Kidney (tissue), 14 donors: ENCODE data around the gene SCART1. TPM values are rescaled to one million over a fixed set of nuclear protein-coding genes. Genes with fewer than 3 reads are reported as not detected.

Source experiments
- DNase-seq, 5 donors: peaks; one replicate each; pipeline ENCODE4 v3.0.0-alpha.2; 2013 to 2020
- FAIRE-seq: peaks from 2 replicates; lab custom pipeline; 2012; peaks lifted over from hg19 to GRCh38; lab: Jason Lieb, UNC
- H3K27ac ChIP-seq, 2 donors: one replicate each; pipeline ENCODE4 v1.7.0; 2013; ENCODE audit warnings: low read depth in 2 of 2, low read length in 2 of 2, inconsistent platforms in 1 of 2
- H3K27me3 ChIP-seq: one replicate; pipeline ENCODE4 v1.7.1; 2013; ENCODE audit warnings: low read length, inconsistent platforms; ENCODE audit not compliant: control insufficient read depth, insufficient read depth
- H3K36me3 ChIP-seq, 3 donors: one replicate each; pipeline versions ENCODE4 v1.7.0 to v1.7.1; 2013; ENCODE audit warnings: low read length in 3 of 3, control low read depth in 1 of 3, inconsistent platforms in 1 of 3; ENCODE audit not compliant: insufficient read depth in 3 of 3, control insufficient read depth in 2 of 3
- H3K4me1 ChIP-seq, 3 donors: one replicate each; pipeline versions ENCODE4 v1.7.0 to v1.7.1; 2013; ENCODE audit warnings: low read length in 3 of 3, inconsistent platforms in 1 of 3, low read depth in 1 of 3; ENCODE audit not compliant: control insufficient read depth in 2 of 3, insufficient read depth in 2 of 3
- H3K4me3 ChIP-seq, 3 donors: one replicate each; pipeline versions ENCODE4 v1.7.0 to v1.8.1; 2013; ENCODE audit warnings: low read length in 3 of 3, control low read depth in 1 of 3, inconsistent platforms in 1 of 3
- H3K9ac ChIP-seq, 3 donors: one replicate each; pipeline versions ENCODE4 v1.7.0 to v1.7.1; 2013; ENCODE audit warnings: low read length in 3 of 3, control low read depth in 1 of 3, inconsistent platforms in 1 of 3
- H3K9me3 ChIP-seq, 3 donors: one replicate each; pipeline versions ENCODE4 v1.7.0 to v1.7.1; 2013; ENCODE audit warnings: low read length in 3 of 3, control low read depth in 1 of 3, inconsistent platforms in 1 of 3; ENCODE audit not compliant: control insufficient read depth in 2 of 3, insufficient read depth in 1 of 3
- intact Hi-C: fragments of 100-400 bp; cut with DNase I; formaldehyde crosslinking; loops from one replicate; pipeline ENCODE4 v1.11.1; 2022
- polyA plus RNA-seq: library from polyadenylated mRNA; stranded (reverse); fragments of 350-450 nt; fragmentation: Illumina TruSeq; extraction: RNeasy Lipid Tissue Mini Kit (QIAGEN cat#74804); gene quantifications from one replicate; pipeline ENCODE4 v1.2.3, GENCODE V29; 2014; ENCODE audit warnings: low read depth, low replicate concordance; ENCODE audit not compliant: insufficient read depth
- total RNA-seq: library from RNA; stranded (reverse); fragmentation: NEBNext Ultra II Directional; extraction: Animal tissue kit (Norgen Biotek cat#: 25700); gene quantifications from one replicate; pipeline ENCODE4 v1.2.1, GENCODE V29; 2021
- TF ChIP-seq, protein P1 (sequence below): IDR thresholded peaks from 3 replicates; pipeline ENCODE4 v1.5.1; 2012; ENCODE audit warnings: mild to moderate bottlenecking, moderate library complexity, borderline replicate concordance; ENCODE audit not compliant: insufficient read depth; ENCODE audit errors: extremely low read depth
- donor health status: control.
- donor health status: control.
- donor health status: control.
- donor health status: control.
- donor health status: control.
- donor health status: DM: yes; HTN: yes; CAD: no.
- donor health status: Normal renal cell carcinoma (clear cell type).

The SCART1 gene
- total and polyA plus RNA-seq, 2 donors from 2014 or later: 0.37 to 3.9 TPM

DNA sequence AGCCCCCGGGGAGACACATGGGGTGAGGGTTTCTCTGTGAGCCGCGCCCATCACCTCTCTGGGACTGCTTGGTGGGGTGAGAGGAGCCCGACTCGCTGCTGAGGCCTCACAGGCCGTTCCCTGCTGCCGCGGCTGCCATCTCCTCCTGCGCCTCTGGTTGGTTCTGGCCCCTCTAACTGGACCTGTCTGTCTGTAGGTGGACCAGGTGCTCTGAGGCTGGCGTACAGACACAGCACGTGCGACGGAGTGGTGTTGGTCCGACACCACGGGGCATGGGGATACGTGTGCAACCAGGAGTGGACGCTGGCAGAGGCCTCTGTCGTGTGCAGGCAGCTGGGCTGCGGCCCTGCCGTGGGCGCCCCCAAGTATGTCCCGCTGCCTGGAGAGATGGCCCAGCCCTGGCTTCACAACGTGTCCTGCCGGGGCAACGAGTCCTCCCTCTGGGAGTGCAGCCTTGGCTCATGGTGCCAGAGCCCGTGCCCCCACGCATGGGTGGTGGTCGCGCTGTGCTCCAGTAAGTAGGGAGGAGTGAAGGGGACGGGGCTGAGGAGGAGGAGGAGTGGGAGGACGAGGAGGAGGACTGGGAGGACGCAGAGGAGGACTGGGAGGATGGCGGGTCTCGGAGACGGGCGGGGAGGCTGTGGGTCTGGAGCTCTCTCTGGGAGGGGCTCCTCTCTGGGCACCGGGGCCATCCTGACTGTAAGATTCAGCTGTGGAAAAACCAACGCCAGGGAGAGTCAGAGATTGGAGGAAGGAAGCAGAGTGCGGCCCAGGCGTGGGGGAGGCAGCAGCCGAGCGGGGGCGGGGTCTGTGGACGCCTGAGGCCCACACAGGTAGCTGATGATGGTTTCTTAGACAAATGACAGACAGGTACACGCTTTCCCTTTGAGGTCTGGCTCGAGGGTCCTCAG lies 2.6 kb downstream of the SCART1 start:
- Histone ChIP-seq H3K9me3 (no peaks in the 10 kb centered on the region), H3K27me3 (no peaks in the 10 kb centered on the region), H3K27ac (no peak overlapping the region), H3K9ac (no peak overlapping the region), H3K36me3 (no peaks in the 10 kb centered on the region), H3K4me1 (no peaks in the 10 kb centered on the region), H3K4me3 (no peak overlapping the region)
- intact Hi-C loops: no loop called here
- peak in 2 of 5 donors; percentile 5 to 56 for DNase-seq
- TF ChIP-seq, protein P1, sequence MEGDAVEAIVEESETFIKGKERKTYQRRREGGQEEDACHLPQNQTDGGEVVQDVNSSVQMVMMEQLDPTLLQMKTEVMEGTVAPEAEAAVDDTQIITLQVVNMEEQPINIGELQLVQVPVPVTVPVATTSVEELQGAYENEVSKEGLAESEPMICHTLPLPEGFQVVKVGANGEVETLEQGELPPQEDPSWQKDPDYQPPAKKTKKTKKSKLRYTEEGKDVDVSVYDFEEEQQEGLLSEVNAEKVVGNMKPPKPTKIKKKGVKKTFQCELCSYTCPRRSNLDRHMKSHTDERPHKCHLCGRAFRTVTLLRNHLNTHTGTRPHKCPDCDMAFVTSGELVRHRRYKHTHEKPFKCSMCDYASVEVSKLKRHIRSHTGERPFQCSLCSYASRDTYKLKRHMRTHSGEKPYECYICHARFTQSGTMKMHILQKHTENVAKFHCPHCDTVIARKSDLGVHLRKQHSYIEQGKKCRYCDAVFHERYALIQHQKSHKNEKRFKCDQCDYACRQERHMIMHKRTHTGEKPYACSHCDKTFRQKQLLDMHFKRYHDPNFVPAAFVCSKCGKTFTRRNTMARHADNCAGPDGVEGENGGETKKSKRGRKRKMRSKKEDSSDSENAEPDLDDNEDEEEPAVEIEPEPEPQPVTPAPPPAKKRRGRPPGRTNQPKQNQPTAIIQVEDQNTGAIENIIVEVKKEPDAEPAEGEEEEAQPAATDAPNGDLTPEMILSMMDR: no peak
- no peak for FAIRE-seq

DNA sequence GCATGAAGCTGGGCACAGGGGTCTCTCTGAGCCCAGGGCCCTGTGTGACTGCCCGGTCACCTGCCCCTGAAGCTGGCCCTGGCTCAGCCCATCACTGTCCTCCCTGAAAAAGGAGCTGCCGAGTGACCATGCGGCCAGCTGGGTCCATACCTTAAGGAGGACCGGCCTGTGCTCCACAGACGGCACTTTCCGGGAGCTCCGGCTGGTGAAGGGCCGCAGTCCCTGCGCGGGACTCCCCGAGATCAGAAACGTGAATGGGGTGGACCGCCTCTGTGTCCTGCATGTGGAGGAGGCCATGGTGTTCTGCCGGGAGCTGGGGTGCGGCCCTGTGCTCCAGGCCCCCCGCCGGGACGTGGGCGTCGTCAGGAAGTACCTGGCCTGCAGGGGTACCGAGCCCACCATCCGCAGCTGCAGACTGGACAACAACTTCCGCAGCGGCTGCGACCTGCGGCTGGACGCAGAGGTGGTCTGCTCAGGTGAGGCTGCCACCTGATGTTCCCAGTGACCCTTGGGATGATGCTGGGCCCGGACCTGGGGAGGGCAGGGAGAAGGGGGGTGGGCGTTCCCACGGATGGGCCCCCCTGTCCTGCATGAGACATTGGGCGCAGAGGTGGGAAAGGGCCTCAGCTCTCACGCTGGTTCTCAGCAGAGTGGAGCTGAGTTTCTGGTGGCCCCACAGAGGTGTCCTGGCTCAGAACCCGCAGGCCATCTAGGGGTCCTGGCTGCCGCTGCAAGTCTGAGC lies 3.5 kb downstream of the SCART1 start:
- TF ChIP-seq, protein P1: no peak
- H3K4me1 ChIP-seq: no peaks in the 10 kb centered on the region
- no peak overlapping the region for H3K9ac ChIP-seq
- FAIRE-seq (no peak), DNase-seq (peak in 2 of 5 donors; percentile 4 to 64)
- intact Hi-C loops: no loop called here
- H3K9me3 ChIP-seq: no peaks in the 10 kb centered on the region
- no peaks in the 10 kb centered on the region for H3K27me3 ChIP-seq
- no peak overlapping the region for H3K4me3 ChIP-seq
- no peaks in the 10 kb centered on the region for H3K36me3 ChIP-seq
- no peak overlapping the region for H3K27ac ChIP-seq

DNA sequence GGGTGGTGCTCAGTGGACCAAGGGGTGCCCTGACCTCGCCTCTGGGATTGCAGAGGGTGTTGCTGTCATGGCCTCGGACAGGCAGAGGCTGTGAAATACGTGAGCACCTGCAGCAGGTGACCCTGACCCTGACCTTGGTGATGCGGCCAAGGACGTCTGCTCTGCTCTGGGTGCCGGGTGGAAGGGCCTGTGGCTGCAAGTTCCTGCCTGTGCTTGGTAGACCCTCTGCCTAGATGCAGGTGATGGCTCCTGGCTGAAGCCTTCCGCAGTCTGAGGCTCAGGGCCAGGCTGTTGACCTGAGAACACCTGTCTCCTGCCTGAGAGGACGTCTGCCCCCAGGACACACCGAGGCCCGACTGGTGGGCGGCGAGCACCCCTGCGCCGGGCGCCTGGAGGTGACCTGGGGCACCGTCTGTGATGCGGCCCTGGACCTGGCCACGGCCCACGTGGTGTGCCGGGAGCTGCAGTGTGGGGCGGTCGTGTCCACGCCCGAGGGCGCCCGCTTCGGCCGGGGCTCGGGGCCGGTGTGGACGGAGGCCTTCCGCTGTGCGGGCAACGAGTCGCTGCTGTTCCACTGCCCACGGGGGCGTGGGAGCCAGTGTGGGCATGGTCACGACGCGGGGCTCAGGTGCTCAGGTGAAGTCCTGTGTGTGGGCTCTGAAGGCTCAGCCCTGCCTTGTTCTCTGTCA lies 4.4 kb downstream of the SCART1 start:
- H3K9ac ChIP-seq: no peak overlapping the region
- no peak for FAIRE-seq
- intact Hi-C loops: no loop called here

More for the DNA sequence above, 4.4 kb downstream of the SCART1 start:
- Histone ChIP-seq H3K4me1 (no peaks in the 10 kb centered on the region), H3K9me3 (no peaks in the 10 kb centered on the region), H3K4me3 (no peak overlapping the region), H3K36me3 (no peaks in the 10 kb centered on the region), H3K27me3 (no peaks in the 10 kb centered on the region), H3K27ac (no peak overlapping the region)
- TF ChIP-seq, protein P1: no peak
- DNase-seq: peak in 1 of 5 donors; percentile 65
